ENCODE results near the gene LYPD4. TPM values are rescaled to one million over a fixed set of nuclear protein-coding genes. Genes with fewer than 3 reads are reported as not detected.

LYPD4 gene
- total RNA-seq, 2 donors from 2014 or later: 6.6 TPM; not detected in 1

GRCh38 chr19:41864374-41864773 is 19.9 kb upstream of the LYPD4 start:
- H3K27ac ChIP-seq: no peak overlapping the region
- no peak overlapping the region for H3K4me3 ChIP-seq
- H3K9me3 ChIP-seq: no peaks in the 10 kb centered on the region
- intact Hi-C loops (cut with DNase I): loop anchor here (5.0 kb wide), 1 partner anchor 93 kb away; the partner anchor contains the start of gene RABAC1
- H3K4me1 ChIP-seq (replicated peaks): peaks cover 13% of the 10 kb centered on the region
- no peak for DNase-seq (ENCODE audit: low spot score)
- TF ChIP-seq POLR2AphosphoS5 (IDR thresholded peaks at IDR 0.05) (no peak), POLR2A (IDR thresholded peaks at IDR 0.05) (no peak)
- TF ChIP-seq, protein P1, sequence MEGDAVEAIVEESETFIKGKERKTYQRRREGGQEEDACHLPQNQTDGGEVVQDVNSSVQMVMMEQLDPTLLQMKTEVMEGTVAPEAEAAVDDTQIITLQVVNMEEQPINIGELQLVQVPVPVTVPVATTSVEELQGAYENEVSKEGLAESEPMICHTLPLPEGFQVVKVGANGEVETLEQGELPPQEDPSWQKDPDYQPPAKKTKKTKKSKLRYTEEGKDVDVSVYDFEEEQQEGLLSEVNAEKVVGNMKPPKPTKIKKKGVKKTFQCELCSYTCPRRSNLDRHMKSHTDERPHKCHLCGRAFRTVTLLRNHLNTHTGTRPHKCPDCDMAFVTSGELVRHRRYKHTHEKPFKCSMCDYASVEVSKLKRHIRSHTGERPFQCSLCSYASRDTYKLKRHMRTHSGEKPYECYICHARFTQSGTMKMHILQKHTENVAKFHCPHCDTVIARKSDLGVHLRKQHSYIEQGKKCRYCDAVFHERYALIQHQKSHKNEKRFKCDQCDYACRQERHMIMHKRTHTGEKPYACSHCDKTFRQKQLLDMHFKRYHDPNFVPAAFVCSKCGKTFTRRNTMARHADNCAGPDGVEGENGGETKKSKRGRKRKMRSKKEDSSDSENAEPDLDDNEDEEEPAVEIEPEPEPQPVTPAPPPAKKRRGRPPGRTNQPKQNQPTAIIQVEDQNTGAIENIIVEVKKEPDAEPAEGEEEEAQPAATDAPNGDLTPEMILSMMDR (IDR thresholded peaks at IDR 0.05): no peak
- H3K36me3 ChIP-seq: peaks cover 2 to 23% of the 10 kb centered on the region in 2 donors
- WGBS: 84% methylated on average over 5 of the region's 5 CpGs
- H3K27me3 ChIP-seq (replicated peaks; ENCODE audit: insufficient read depth): no peaks in the 10 kb centered on the region

- Histone ChIP-seq H3K9me3 (no peaks in the 10 kb centered on the region), H3K27ac (no peak overlapping the region), H3K4me1 (replicated peaks) (peaks cover 13% of the 10 kb centered on the region), H3K36me3 (peaks cover 2 to 13% of the 10 kb centered on the region in 2 donors), H3K27me3 (replicated peaks; ENCODE audit: insufficient read depth) (no peaks in the 10 kb centered on the region), H3K4me3 (no peak overlapping the region)
- DNase-seq (ENCODE audit: low spot score): no peak
- WGBS: 79% methylated on average over 11 of the region's 11 CpGs
- TF ChIP-seq, protein P1 (IDR thresholded peaks at IDR 0.05): no peak
- no peak for TF ChIP-seq POLR2A (IDR thresholded peaks at IDR 0.05)
- no peak for TF ChIP-seq POLR2AphosphoS5 (IDR thresholded peaks at IDR 0.05)
- intact Hi-C loops (cut with DNase I): loop anchor here (5.0 kb wide), 1 partner anchor 94 kb away; the partner anchor contains the start of gene RABAC1
These were observed 18.9 kb upstream of the LYPD4 start for GRCh38 chr19:41863209-41863931.

DNA sequence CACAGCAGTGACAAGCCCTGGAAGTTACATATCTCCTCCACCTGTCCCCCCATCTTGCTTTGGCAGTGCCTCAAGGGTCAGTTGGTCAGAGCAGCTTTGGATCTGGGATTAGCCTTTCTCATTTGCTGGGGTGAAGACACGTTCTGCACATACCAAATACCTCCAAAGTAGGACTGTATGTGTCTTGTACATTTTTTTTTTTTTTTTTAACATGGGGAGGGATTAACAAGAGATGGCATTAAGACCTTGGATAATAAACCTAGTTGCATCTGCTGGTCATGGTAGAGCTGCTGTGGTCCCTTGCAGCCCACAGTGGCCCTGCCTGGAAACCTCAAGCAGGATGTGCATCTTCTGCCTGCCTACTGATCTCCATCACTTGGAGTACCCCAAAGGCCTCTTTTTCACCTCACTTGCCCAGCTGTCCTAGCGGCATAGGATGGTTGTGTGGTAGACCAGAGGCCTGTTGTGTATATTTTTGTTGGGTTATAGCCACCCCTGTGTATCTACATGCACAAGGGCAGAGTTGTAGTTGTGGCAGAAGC is 18.0 kb upstream of the LYPD4 start:
- peaks cover 9% of the 10 kb centered on the region for H3K4me1 ChIP-seq (replicated peaks)
- no peak overlapping the region for H3K4me3 ChIP-seq

DNA sequence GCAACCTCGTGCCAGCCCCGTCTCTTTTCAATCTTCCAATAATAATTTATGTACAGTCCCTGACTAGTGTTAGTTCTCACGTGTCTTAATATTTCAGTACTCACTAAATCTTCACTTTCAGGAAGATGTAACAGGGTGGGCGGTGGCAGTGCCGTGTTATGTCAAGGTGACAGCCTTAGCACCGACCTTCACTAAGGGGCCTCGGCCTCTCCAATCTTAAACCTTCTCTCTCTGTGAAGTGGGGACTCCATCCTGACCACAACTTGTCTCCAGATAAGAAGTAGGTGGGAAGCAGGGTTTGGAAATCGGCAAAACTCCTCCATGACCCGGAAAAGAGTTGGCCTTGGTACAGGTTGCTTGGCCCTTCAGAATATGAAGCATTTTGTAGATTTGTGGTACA is 17.4 kb upstream of the LYPD4 start:
- Histone ChIP-seq H3K27me3 (replicated peaks; ENCODE audit: insufficient read depth) (no peaks in the 10 kb centered on the region), H3K9me3 (no peaks in the 10 kb centered on the region), H3K4me1 (replicated peaks) (peaks cover 9% of the 10 kb centered on the region), H3K27ac (no peak overlapping the region), H3K36me3 (peaks cover 2 to 8% of the 10 kb centered on the region in 2 donors), H3K4me3 (no peak overlapping the region)
- TF ChIP-seq POLR2A (IDR thresholded peaks at IDR 0.05) (no peak), POLR2AphosphoS5 (IDR thresholded peaks at IDR 0.05) (no peak)
- TF ChIP-seq, protein P1 (IDR thresholded peaks at IDR 0.05): no peak
- WGBS: 72% methylated on average over 9 of the region's 9 CpGs
- intact Hi-C loops (cut with DNase I): loop anchor here (5.0 kb wide), 1 partner anchor 95 kb away; the partner anchor contains the start of gene RABAC1
- no peak for DNase-seq (ENCODE audit: low spot score)

More for the DNA sequence above, 18.0 kb upstream of the LYPD4 start:
- Histone ChIP-seq H3K36me3 (peaks cover 2 to 8% of the 10 kb centered on the region in 2 donors), H3K9me3 (no peaks in the 10 kb centered on the region), H3K27me3 (replicated peaks; ENCODE audit: insufficient read depth) (no peaks in the 10 kb centered on the region), H3K27ac (no peak overlapping the region)
- 65% methylated on average over 2 of the region's 2 CpGs for WGBS
- DNase-seq (ENCODE audit: low spot score): no peak
- intact Hi-C loops (cut with DNase I): loop anchor here (5.0 kb wide), 1 partner anchor 95 kb away; the partner anchor contains the start of gene RABAC1
- TF ChIP-seq, protein P1 (IDR thresholded peaks at IDR 0.05): no peak
- TF ChIP-seq POLR2AphosphoS5 (IDR thresholded peaks at IDR 0.05) (no peak), POLR2A (IDR thresholded peaks at IDR 0.05) (no peak)
